ENCODE data around the gene COL25A1.

The COL25A1 gene

DNA sequence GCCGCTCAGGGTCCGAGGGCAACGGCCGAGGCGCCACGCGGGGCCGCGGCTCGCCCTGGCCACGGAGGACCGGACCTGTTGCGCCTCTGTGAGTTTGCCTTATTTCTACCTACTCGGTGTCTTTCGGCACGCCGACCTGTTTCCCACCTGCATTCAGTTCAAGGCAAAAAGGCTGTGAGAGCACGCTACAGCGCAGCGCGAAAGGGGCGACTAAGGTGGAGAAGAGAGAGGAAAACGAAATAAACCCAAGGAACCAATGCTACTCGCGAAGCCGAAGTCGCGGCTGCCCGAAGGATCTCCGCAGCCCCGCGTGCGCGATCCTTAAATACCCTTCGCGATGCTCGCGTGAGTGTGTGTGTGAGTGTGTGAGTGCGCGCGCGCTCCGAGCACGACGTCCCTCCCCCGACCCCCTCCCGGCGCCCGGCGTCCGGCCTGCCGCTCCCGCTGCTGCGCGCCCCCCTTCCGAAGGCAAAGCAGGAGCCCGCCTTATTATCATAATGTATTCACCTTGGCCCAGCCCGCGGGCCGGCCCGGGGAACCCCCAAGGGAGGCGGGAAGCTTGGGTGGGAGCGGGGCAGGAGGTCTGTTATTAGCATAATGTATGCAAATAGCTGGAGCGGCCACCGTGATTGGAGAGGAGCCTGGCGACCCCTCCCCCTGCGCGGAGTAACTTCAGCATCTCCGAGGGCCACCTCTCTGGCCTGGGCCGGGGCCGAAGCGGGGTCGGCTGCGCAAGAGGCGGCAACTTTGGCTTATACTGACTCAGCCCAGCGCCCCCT, at the start of gene COL25A1:
COL25A1 (minus strand) TSS at position 298 of the 779 bp plus-strand sequence.
- peak; percentile 9 to 23 for DNase-seq

DNA sequence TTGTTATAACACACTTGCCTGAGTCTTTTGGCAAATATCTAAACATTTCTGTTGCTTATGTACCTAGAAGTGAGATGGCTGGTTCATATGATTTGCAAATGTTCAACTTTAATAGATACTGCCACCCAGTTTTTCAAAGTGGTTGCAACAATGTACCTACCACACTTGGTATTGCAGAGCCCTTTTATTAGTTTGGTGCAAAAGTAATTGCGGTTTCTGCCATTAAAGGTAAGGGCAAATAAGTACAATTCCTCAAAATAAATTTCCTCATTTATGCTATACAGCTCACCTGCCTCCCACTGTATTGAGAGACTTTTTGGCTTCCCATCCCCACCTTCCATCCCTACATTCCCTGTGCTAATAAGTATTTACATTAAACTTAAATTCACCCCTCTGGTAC, 47.7 kb upstream of the COL25A1 start:
- no peak for DNase-seq

DNA sequence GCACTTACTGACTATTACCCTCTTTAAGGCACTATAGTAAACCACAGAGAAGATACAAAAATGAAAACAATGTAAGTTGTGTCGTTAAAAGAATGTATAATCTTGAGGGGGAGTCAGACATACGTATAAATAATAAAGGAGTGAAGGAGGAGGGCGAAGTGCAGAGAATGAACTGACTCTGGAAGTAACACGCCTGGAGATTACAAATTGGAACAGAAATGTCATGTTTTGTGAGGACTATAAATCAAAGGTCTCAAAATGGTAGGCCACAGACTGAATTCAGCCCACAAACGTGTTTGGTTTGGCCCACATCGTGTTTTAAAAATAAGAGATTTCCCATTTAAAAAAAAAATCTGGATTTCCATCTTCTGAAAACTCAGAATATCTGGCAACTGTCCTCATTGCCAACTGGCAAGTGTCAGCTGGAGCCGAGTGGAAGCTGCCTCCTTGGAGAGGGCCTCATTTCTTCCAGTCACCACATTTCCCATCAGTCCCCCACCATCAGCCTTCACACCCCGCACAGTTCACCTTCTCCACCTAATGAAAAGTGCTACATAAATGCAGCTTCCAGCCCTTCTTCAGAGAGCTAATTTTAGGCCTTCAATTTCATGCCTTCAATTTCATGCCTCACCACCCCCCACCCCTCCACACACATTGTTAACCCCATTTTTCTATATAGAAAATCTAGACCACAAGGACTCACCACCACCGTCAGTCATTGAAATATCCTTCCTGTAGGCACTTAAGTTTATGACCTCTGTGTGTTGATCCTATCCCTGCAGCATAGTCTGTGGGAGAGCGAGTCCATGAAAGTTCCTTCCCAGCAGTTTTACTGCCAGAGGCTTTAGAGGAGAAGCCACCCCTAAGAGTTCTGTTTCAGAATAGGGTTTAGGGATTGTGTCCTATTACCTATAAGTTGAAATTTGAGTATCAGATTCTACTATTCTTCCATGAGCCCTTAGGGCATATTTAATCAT, 32.0 kb upstream of the COL25A1 start:
- no peak for DNase-seq

DNA sequence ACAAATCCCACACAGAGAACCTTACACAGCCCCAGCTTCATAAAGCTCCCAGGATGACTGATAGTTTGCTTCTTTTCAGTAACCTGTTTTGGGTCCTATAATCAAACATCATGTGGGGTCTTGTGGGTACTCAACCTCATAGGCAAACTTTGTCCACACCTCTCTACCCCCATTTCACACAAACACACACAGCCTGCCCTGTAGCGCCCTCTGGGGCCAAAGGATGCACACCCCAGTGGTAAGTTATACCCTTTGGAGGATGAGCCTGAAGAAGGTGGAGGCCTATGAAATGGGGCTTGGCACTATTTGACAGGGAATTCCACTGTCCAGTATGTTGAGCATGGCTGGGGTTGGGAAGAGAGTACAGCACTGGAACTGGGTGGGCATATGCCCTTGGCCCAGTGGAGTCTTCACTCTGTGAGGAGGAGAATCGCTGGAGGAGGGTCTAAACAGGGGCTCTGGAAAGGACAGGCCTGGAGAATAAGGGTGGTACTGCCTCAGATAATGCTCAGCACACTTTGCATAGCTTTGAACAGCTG, 30.5 kb upstream of the COL25A1 start:
- DNase-seq, result no peak

GRCh38 chr4:109327641-109328040, 25.2 kb upstream of the COL25A1 start:
- DNase-seq, result no peak

GRCh38 chr4:109325698-109326097, 23.2 kb upstream of the COL25A1 start:
- DNase-seq, result no peak

- no peak for DNase-seq
These were observed 20.9 kb upstream of the COL25A1 start for GRCh38 chr4:109323348-109323747.

DNA sequence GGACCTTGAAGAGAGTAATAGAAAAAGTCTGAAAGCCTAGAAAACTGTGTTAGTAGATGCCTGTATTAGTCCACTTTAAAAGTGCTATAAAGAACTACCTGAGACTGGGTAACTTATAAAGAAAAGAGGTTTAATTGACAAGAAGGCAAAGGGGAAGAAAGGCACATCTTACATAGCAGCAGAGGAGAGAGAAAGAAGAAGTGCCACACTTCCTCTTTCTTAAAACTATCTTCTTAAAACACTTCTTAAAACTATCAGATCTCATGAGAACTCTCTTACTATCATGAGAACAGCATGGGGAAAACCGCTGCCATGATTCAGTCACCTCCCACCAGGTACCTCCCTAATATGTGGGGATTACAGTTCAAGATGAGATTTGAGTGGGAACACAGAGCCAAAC, 18.8 kb upstream of the COL25A1 start:
- no peak for DNase-seq

DNA sequence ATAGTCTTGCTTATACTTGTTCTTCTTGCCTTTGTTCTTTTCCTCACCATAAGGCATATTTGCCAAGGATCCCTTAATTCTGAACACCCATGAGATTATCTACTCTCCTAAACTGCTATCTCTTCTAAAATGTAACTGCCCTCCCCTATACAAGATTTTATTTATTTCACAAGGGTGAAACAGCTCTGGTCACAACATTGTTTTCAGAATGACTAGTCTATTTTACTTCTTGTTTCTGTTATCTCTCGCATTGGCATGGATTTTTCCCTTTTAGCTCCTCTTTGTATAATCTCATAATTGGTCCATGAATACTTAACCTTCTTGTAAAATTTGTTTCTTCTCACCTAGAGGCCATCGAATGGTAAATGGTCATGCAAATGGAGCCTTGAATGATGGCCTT, 17.2 kb upstream of the COL25A1 start:
- no peak for DNase-seq

DNA sequence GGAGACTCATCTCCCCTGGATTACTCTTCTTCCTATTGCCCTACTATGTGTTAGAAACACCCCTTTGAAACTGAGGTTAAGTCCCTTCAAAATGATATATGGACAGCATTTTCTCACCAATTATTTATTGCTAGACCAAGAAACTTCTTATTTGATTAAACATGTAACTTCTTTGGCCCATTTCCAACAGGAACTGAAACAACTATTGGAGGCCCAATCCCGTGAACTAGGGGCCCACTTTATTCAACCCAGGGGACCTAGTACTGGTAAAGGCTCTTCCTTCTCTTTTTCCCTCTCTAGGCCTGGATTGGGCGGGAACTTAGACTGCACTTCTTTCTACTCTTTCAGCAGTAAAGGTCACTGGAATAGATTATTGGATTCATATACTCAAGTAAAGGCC, 16.7 kb upstream of the COL25A1 start:
- no peak for DNase-seq

DNA sequence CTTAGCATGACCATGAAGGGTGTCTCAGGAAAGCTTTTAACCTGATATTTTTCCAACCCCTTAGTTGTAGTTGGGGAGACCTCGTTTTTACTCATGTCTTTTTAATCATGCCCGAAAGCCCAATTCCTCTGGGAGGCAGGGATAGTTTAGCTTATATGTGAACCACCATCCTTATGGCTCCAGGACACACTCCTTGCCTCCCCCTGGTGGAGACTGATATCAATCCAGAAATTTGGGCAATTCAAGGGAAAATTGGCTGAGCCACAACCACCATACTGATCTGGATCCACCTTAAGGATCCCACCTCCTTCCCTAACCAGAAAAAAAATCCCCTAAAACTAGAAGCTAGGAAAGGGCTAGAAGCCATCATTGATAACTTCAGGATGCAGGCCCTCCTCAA, 13.4 kb upstream of the COL25A1 start:
- no peak for DNase-seq

DNA sequence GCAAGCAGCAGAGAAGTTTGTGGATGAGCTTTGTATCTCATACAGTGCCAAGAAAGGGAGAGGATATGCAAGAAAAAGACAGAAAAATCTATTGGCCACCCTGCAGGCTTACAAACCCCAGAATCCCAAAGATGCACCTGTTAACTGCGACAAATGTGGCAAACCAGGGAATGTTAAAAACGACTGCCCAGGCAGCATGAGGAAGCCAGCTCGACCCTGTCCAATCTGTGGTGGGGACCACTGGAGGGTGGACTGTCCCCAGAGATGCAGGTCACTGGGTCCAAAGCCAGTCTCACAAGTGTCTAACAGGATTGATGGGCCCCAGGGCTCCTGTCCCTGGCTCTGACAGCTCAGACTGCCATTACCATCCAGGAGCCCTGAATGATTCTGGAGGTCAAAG, 12.9 kb upstream of the COL25A1 start:
- DNase-seq, result no peak

- DNase-seq, result no peak
These were observed 11.0 kb upstream of the COL25A1 start for GRCh38 chr4:109313168-109314133.

- no peak for DNase-seq
These were observed 660 bp upstream of the COL25A1 start for GRCh38 chr4:109303140-109303496.

DNA sequence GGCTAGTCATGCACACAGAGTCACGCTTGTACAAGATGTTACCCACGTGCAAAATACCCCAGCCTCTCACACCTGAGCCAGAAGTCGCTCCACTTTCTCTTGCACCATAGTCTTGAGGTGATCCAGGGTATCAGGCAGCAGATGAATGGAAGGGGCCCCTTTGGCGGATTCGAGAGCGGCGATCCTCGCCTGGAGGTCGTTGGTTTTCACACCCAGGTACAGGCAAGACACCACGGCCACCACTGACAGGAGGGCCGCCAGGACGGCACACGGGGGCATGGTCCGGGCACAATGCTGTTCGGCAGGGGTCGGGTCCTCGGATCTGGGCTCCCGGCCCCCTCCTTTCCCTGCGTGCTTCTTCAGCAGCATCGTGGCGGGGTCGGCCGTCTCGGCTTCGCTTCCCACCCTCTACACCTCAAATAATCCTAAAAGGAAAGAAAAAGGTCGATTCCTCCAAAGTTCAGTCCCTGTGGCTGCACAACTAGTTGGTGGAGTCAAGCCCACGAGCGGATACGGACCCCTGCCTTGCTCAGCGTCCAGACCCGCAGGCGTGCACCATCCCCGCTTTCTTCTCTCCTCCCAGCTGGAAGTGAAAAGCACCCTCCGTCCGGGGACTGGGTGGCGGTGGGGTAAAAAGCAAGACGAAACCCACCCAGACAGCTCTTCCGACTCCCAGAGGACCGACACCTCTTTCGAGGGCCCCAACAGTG, 652 bp downstream of the COL25A1 start:
- DNase-seq, result no peak

DNA sequence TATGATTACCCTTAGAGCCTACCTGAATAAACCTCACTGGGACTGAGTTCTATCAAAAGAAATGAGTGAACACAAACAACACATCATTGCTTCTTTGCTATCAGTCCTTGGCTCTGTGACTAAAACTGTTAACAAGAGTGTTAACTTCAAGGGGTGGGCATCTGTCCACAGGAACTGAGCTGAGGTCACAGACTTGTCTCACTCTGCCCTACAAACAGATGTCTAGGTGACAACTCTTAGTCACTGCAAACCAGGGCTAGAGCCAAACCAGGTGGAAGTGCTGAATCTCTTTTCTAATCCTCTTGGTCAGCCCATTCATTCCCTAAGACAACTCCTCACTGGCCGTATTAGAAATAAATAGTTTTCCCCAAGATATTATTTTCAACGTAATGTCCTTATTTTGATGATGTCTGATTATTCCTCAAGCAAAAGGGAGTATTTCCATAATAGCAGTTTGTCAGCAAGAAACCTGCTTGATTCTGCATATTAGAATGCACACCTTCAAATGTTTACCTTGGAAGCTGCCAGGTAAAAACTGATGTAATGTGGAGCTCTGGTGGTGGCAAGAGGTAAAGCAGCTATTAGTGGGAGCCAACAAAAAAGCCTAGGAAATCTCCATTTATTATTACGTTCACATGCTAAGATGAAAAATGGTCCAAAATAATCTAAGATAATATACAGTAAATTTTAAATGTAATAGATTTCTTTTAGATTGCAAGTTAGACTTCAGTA, 4.0 kb downstream of the COL25A1 start:
- DNase-seq, result peak; percentile 3 to 13

DNA sequence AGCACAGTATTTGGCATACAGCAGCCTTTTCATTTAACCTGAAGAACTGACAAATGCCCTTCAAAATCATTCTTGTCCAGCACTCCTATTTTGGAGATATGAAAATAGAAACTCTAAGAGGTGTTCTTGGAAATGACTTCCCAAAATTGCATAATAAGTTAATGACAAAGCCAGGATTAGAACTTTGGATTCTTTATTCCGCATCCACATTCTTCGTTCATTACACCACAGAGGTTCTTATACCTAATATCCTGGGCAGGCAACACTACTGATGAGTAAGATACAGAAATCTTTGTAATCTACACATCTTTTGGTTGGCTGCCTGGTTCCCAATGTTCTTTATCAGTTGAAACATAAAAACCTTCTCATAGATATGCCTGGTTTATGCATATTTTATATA, 5.9 kb downstream of the COL25A1 start:
- no peak for DNase-seq

- DNase-seq, result no peak
These were observed 7.4 kb downstream of the COL25A1 start for GRCh38 chr4:109295081-109295480.

DNA sequence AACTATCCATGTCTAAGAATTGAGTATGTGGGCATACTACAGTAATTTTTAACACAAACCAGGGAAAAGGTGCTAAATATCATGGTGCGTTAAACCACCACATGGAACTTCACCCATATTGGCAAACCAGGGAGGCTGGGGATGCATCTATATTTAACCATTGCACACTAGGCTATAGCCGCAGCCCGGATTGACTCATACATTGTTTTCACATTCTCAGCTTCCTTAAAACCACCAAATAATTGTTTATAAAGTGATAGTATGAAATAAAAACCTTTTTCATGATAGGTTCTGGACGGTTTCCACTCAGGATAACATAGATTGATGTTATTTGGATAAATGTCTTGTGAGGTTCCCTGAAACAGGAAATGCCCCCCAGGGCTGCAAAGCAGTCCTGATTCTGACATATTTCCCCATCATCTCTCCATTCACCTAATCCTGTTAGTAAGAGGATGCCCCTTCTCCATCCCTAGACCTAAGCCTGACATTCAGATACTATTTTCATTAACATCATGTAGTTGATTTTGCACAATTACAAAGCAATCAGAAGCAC, 7.9 kb downstream of the COL25A1 start:
- no peak for DNase-seq

- no peak for DNase-seq
These were observed 8.5 kb downstream of the COL25A1 start for GRCh38 chr4:109294006-109294405.

- no peak for DNase-seq
These were observed 10.7 kb downstream of the COL25A1 start for GRCh38 chr4:109291707-109292238.
